HUES6 (cell line): ENCODE data around the gene LGALS9B.
"Not testable (repeated sequence)": the region's sequence is repeated elsewhere in the genome, so short reads cannot be mapped to it uniquely, and the experiment has no call there.

Experiments used
- H3K27ac ChIP-seq: 2 replicates; pipeline ENCODE4 v1.7.0; 2013; ENCODE audit warnings: low read depth, mild to moderate bottlenecking, low read length, inconsistent platforms
- H3K27me3 ChIP-seq: 2 replicates; pipeline ENCODE4 v1.6.1; 2013; ENCODE audit warnings: low read length; ENCODE audit not compliant: control insufficient read depth, insufficient read depth
- H3K36me3 ChIP-seq: 2 replicates; pipeline ENCODE4 v1.6.1; 2013; ENCODE audit warnings: low read length; ENCODE audit not compliant: control insufficient read depth, insufficient read depth
- H3K4me1 ChIP-seq: 2 replicates; pipeline ENCODE4 v1.6.1; 2013; ENCODE audit warnings: low read length; ENCODE audit not compliant: control insufficient read depth, insufficient read depth
- H3K4me3 ChIP-seq: 2 replicates; pipeline ENCODE4 v1.5.1; 2013; ENCODE audit warnings: low read depth, low read length
- H3K9ac ChIP-seq: one replicate; pipeline ENCODE4 v1.6.1; 2013; ENCODE audit warnings: mild to moderate bottlenecking, low read length
- H3K9me3 ChIP-seq: 2 replicates; pipeline ENCODE4 v1.6.1; 2013; ENCODE audit warnings: low read depth, low read length; ENCODE audit not compliant: control insufficient read depth, insufficient read depth

LGALS9B gene

DNA sequence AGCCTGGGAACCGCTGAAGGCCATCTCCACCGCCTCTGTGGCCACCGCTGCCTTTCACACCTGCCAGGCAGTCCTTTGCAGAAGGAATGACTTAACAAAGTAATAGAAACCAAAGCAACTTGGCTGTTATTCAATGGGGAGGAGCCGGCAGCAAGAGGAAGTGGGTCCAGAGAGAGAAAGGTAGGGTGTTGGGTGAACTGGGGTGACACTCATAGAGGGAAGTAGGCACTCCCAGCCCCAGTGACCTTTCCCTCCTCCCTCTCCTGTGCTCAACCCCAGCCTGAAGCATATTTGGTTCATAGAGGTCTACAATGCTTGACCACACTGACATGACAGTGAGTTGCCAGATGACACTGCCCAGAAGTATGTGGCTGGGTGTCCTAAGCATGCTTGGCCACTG, at the start of gene LGALS9B:
LGALS9B (minus strand) TSS at position 93 of the 400 bp plus-strand sequence; CDS start at position 24, 69 bp downstream.
- not testable (repeated sequence) for H3K4me1 ChIP-seq, H3K9me3 ChIP-seq, H3K9ac ChIP-seq, H3K36me3 ChIP-seq, H3K27ac ChIP-seq, H3K27me3 ChIP-seq, H3K4me3 ChIP-seq

DNA sequence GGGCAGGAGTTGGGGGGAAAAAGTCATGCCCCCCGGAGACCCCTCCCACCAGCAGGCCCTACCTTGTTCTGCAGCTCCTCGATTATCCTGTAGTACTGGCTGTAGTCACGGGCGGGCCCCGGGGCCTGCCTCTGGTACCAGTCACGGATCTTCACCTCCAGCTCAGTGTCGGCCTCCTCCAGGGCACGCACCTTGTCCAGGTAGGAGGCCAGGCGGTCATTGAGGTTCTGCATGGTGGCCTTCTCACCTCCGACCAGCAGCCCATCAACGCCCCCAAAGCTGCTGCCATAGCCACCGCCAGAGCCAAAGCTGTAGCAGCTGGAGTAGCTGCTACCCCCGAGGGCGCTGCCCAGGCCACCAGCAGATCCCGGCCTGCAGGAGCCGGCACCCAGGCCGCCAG, 49.6 kb upstream of the LGALS9B start:
- not testable (repeated sequence) for H3K9me3 ChIP-seq, H3K9ac ChIP-seq, H3K4me1 ChIP-seq, H3K4me3 ChIP-seq, H3K27ac ChIP-seq, H3K36me3 ChIP-seq, H3K27me3 ChIP-seq

DNA sequence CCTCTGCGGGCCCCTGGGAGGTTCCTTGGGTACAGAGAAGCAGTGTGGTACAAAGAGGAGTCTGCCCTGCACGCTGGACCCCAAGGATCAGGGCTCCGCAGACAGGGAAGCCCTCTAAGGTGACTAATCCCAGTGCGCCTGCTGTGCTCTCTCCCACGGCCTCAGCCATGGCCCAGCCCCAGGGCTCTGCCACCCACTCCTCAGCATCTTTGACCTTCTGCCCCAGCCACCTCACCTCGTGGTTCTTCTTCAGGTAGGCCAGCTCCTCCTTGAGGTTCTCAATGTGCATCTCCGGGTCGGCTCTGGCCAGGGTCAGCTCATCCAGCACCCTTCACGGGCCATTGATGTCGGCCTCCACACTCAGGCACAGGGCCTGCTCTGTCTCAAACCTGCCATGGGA, 47.8 kb upstream of the LGALS9B start:
- not testable (repeated sequence) for H3K9me3 ChIP-seq, H3K27me3 ChIP-seq, H3K4me3 ChIP-seq, H3K27ac ChIP-seq, H3K36me3 ChIP-seq, H3K4me1 ChIP-seq, H3K9ac ChIP-seq

DNA sequence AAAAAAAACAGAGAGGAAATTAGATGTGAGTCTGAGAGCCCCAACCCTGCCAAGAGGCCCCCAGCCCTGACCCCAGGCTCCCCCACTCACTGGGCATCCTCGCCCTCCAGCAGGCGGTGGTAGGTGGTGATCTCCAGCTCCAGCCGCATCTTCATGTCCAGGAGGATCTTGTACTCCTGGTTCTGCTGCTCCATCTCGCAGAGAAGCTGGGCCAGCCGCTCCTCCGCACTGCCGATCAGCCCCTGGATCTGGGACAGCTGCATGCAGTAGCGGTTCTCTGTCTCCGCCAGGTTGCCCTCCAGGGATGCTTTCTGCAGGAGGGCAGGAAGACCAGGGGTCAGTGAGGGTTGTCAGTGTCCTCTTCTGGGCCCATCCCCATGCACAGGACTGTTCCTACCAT, 46.2 kb upstream of the LGALS9B start:
- H3K9me3 ChIP-seq, H3K9ac ChIP-seq, H3K4me1 ChIP-seq, H3K36me3 ChIP-seq, H3K4me3 ChIP-seq, H3K27ac ChIP-seq, H3K27me3 ChIP-seq: not testable (repeated sequence)

DNA sequence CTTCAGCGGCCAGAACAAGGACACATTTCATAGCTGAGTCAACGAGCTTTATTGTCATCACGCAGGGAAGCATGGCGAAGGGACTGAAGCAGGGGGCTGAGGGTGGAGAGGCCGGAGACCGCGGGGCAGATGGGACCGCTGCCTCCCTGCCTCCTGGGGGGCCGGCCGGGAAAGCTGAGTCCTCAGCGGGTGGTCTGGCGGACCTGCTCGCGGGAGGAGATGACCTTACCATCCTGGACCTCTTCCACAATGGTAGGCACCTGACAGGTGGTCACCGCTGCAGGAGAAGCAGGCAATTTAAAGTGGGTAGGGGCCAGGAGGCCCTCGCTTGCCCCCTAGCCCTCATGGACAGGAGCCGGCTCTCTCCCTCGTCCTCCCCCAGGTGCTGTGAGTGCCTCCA, 45.0 kb upstream of the LGALS9B start:
- H3K9ac ChIP-seq, H3K4me1 ChIP-seq, H3K4me3 ChIP-seq, H3K27ac ChIP-seq, H3K27me3 ChIP-seq, H3K36me3 ChIP-seq, H3K9me3 ChIP-seq: not testable (repeated sequence)

DNA sequence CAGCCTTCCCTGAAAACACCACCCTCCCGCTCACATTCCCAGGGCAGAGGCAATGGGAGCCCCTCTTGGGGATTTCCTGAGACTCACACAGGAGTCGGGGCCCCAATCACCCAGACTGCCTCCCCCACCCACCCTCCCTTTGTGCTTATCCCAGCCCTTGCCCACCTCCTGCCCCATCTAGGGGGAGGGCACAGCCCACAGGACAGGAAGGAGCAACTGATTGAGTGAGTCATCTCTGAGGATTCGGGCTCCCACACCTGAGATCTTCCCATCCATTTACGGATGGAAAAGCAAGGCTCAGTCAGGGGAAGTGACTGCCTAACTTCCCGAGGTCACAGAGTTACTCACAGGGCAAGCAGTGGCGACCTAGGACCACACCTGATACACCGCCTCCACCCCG, 44.4 kb upstream of the LGALS9B start:
- not testable (repeated sequence) for H3K27ac ChIP-seq, H3K36me3 ChIP-seq, H3K27me3 ChIP-seq, H3K4me3 ChIP-seq, H3K9me3 ChIP-seq, H3K4me1 ChIP-seq, H3K9ac ChIP-seq

DNA sequence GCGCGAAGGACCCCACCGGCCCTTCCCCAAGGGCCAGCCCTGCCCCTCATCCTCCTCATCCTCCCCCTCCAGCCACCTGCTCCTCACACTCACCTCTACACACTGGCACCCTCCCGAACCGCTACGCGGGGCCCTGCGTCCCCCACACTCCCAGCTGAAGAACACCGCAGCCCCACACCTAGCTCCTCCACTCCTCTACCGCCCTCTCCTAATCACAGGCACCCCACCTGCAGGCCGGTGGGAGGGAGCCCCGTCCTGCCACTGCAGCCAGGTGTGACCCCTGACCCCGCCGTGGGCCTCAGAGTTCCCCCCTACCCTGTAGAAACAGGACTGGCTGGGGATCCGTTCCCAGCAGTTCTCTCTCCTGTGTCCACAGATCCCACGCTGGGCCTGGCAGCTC, 38.0 kb upstream of the LGALS9B start:
- not testable (repeated sequence) for H3K4me3 ChIP-seq, H3K36me3 ChIP-seq, H3K27me3 ChIP-seq, H3K9ac ChIP-seq, H3K9me3 ChIP-seq, H3K27ac ChIP-seq, H3K4me1 ChIP-seq

DNA sequence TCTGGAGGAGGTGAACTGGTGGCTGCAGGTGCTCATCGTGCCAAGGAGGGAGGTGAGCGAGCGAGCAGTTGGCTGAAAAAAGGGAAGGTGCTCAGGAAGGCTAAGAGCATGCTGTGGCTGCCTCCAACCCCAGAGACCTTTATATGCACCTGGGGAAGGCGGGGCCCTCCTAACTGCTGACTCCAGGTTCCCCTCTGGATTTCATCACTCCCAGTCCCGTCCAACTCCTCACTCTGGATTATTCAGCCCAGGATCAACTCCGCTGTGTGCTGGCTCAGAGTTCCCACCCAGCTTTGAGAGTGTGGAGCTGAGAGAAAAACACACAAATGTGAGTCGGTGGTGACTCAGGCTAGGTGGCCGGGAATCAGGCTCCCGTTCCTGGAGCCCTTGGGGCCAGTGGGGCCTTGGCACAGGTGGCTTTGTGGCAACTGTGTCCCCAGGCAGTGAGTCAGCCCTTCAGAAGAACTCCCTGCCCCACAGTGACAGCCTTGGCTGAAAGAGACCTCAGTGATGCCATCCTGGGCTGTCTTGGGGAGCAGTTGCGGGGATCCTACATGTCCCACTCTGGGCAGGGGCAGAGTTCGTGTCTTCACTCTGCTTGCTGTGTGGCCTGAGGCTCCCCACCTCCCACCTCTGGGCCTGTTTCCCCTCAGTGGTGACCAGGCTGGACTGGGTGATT, 37.2 kb upstream of the LGALS9B start:
- not testable (repeated sequence) for H3K27ac ChIP-seq, H3K9me3 ChIP-seq, H3K27me3 ChIP-seq, H3K4me3 ChIP-seq, H3K9ac ChIP-seq, H3K4me1 ChIP-seq, H3K36me3 ChIP-seq

DNA sequence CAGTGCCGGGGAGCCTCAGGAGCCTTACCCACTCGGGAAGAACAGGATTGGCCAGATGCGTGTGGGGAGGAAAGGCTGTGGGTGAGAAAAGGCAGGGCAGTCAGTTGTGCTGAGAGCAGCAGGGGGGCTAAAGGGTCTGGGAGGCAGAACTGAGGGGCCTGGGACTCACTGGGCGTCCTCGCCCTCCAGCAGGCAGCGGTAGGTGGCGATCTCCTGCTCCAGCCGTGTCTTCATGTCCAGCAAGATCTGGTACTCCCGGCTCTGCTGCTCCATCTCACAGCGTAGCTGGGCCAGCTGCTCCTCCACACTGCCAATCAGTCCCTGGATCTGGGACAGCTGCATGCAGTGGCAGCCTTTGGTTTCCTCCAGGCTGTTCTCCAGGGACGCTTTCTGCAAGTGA, 34.6 kb upstream of the LGALS9B start:
- not testable (repeated sequence) for H3K9me3 ChIP-seq, H3K9ac ChIP-seq

DNA sequence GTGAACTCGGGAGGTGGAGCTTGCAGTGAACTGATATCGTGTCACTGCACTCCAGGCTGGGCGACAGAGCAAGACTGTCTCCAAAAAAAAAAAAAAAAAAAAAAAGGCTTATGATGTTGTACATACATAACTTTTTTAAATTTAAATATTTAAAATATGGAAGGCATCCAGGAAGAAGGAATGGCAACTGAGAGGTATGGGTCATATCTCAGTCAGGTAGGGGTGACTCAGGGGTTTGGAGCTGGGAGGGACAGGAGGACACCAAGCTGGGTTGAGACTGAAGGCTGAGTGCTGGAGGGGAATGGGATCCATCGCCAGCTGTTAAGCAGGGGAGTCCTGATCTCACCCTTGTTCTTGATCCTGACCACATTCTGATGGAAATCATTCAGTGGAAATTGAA, 33.0 kb upstream of the LGALS9B start:
- H3K4me1 ChIP-seq, H3K4me3 ChIP-seq, H3K9ac ChIP-seq, H3K36me3 ChIP-seq, H3K9me3 ChIP-seq, H3K27ac ChIP-seq, H3K27me3 ChIP-seq: not testable (repeated sequence)

More for the DNA sequence above, 34.6 kb upstream of the LGALS9B start:
- H3K4me3 ChIP-seq, H3K4me1 ChIP-seq, H3K27ac ChIP-seq, H3K27me3 ChIP-seq, H3K36me3 ChIP-seq: not testable (repeated sequence)

DNA sequence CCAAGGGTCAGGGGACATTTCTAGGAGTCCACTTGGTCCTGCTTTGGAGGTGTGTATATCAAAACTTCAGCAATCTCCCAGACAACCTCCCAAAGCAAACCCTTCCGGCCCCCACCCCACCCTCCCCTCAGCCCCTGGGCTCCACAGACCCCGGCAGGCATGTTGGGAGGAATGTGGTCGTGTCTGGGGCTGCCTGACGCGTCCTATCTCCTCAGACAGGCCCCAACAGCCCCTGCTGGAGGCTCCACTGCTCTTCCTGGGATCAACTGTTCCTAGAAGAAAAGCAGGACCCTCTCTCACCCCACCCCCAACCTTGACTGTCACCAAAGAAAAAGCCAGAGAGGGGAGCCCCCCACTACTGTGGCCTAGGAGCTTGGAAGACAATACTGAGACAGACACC, 28.1 kb upstream of the LGALS9B start:
- not testable (repeated sequence) for H3K27me3 ChIP-seq, H3K9me3 ChIP-seq, H3K4me1 ChIP-seq, H3K36me3 ChIP-seq, H3K27ac ChIP-seq, H3K9ac ChIP-seq, H3K4me3 ChIP-seq

DNA sequence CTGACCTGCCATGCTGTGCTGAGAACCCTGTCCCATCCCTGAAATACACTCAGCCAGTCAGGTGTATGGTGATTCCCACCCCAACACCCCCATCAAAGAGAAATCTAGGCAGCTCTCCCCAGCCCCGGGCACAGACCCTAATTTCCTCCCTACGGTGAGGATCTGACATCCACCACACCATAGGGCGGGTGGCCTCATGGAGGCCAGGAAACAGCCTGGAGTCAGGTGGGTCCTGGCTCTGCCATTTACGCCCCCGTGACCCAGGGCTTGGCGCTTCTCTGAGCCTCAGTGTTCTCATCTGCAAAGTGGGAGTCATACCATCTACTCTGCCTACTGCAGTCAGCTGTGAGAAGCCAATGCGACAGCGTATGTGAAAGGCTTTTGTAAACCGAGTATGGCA, 27.4 kb upstream of the LGALS9B start:
- not testable (repeated sequence) for H3K27ac ChIP-seq, H3K9ac ChIP-seq, H3K27me3 ChIP-seq, H3K4me1 ChIP-seq, H3K9me3 ChIP-seq, H3K36me3 ChIP-seq, H3K4me3 ChIP-seq
